Endothelial cell of umbilical vein (primary cell): ENCODE results near the gene MACROH2A1. TPM values are rescaled to one million over a fixed set of nuclear protein-coding genes. Genes with fewer than 3 reads are reported as not detected.

ENCODE experiments used
- BruUV-seq: library from RNA; stranded (reverse); fragments of 400-500 nt; replicated peaks from 2 replicates; lab custom pipeline; 2021; lab: Mats Ljungman, UMichigan
- CTCF ChIA-PET: fragments of 300-600, 350-600 bp; sonication (Branson Sonifier 250); formaldehyde crosslinking; loops from one replicate; lab custom pipeline; 2021; ENCODE audit warnings: antibody characterized with exemption, inconsistent platforms; lab: Charles Lee
- POLR2A ChIA-PET: fragments of 300-600, 350-600 bp; sonication (Branson Sonifier 250); formaldehyde crosslinking; loops from one replicate; lab custom pipeline; 2021; ENCODE audit warnings: antibody characterized with exemption, inconsistent platforms; lab: Charles Lee
- DNase-seq: peaks from one replicate; pipeline ENCODE4 v3.0.0-alpha.2; 2011; ENCODE audit warnings: low read depth, low spot score
- FAIRE-seq: peaks from 2 replicates; lab custom pipeline; 2011; peaks lifted over from hg19 to GRCh38; lab: Jason Lieb, UNC
- H2AFZ ChIP-seq: 2 replicates; pipeline ENCODE4 v1.6.0; 2012; ENCODE audit warnings: low read depth, low read length, control low read depth, inconsistent platforms
- H3K27ac ChIP-seq: 2 replicates; pipeline ENCODE4 v1.5.1; 2011; ENCODE audit warnings: low read depth, mild to moderate bottlenecking, control low read depth, low read length, moderate library complexity; ENCODE audit not compliant: insufficient read depth
- H3K27me3 ChIP-seq, 2 experiments: 2 replicates each; pipeline versions ENCODE4 v1.6.0 to v1.6.1; 2011; ENCODE audit warnings: low read length in 2 of 2, mixed read lengths in 1 of 2; ENCODE audit not compliant: control insufficient read depth in 2 of 2, insufficient read depth in 2 of 2
- H3K36me3 ChIP-seq, 2 experiments: 2 replicates in 1 of 2; 3 replicates in 1 of 2; pipeline ENCODE4 v1.5.1; 2011; ENCODE audit warnings: low read length in 2 of 2, mild to moderate bottlenecking in 1 of 2, moderate library complexity in 1 of 2; ENCODE audit not compliant: control insufficient read depth in 2 of 2, insufficient read depth in 2 of 2; ENCODE audit errors: extremely low read depth in 1 of 2
- H3K4me1 ChIP-seq: 3 replicates; pipeline ENCODE4 v1.5.1; 2011; ENCODE audit warnings: mild to moderate bottlenecking, low read length; ENCODE audit not compliant: control insufficient read depth, insufficient read depth; ENCODE audit errors: extremely low read depth
- H3K4me2 ChIP-seq: 2 replicates; pipeline ENCODE4 v1.6.1; 2011; ENCODE audit warnings: low read length, control low read depth, mixed read lengths; ENCODE audit not compliant: insufficient read depth
- H3K4me3 ChIP-seq, 3 experiments: fragments of 200-600 bp in 1 of 3; sonication (generic), shearing (Covaris generic) in 1 of 3; replicated peaks in 1 of 3; 2 replicates each; pipeline ENCODE4 v1.5.1; 2011 to 2016; ENCODE audit warnings: control low read depth in 3 of 3, low read length in 3 of 3, mild to moderate bottlenecking in 2 of 3, inconsistent platforms in 1 of 3, low read depth in 1 of 3, moderate library complexity in 1 of 3; ENCODE audit not compliant: insufficient read depth in 1 of 3
- H3K79me2 ChIP-seq: 2 replicates; pipeline ENCODE4 v1.6.0; 2012; ENCODE audit warnings: low read length, inconsistent platforms; ENCODE audit not compliant: control insufficient read depth, insufficient read depth
- H3K9ac ChIP-seq: replicated peaks from 2 replicates; pipeline ENCODE3; 2011; ENCODE audit warnings: low read length, control low read depth; ENCODE audit not compliant: insufficient read depth; ENCODE audit errors: extremely low read depth
- H3K9me1 ChIP-seq: replicated peaks from 3 replicates; pipeline ENCODE4 v1.6.0; 2011; ENCODE audit warnings: mild to moderate bottlenecking, low read length; ENCODE audit not compliant: control insufficient read depth, insufficient read depth; ENCODE audit errors: extremely low read depth
- H3K9me3 ChIP-seq: replicated peaks from 2 replicates; pipeline ENCODE4 v1.5.1; 2012; ENCODE audit warnings: low read length, inconsistent platforms; ENCODE audit not compliant: control insufficient read depth, insufficient read depth
- H4K20me1 ChIP-seq: replicated peaks from 2 replicates; pipeline ENCODE3; 2011; ENCODE audit warnings: mild to moderate bottlenecking, low read length; ENCODE audit not compliant: control insufficient read depth, insufficient read depth; ENCODE audit errors: extremely low read depth
- CTCF ChIP-seq, 2 donors: IDR thresholded peaks; 1 replicate in 1 of 2; 2 replicates in 1 of 2; pipeline ENCODE4 v1.5.1; 2011; ENCODE audit warnings: low read length in 2 of 2, mild to moderate bottlenecking in 2 of 2, moderate library complexity in 2 of 2, control low read depth in 1 of 2, inconsistent platforms in 1 of 2, low read depth in 1 of 2; ENCODE audit not compliant: insufficient read depth in 1 of 2; ENCODE audit errors: extremely low read depth in 1 of 2
- EZH2 ChIP-seq: IDR thresholded peaks from 2 replicates; pipeline ENCODE4 v1.6.1; 2012; ENCODE audit warnings: borderline replicate concordance, low read depth, mild to moderate bottlenecking, moderate library complexity, low read length, inconsistent platforms; ENCODE audit not compliant: severe bottlenecking
- FOS ChIP-seq: IDR thresholded peaks from 2 replicates; pipeline ENCODE4 v1.6.1; 2011; ENCODE audit warnings: mild to moderate bottlenecking, low read length, moderate library complexity, borderline replicate concordance; ENCODE audit not compliant: insufficient read depth
- GATA2 ChIP-seq: IDR thresholded peaks from 2 replicates; pipeline ENCODE4 v1.7.0; 2011; ENCODE audit warnings: low read depth, mild to moderate bottlenecking, moderate library complexity, mixed read lengths, low read length; ENCODE audit not compliant: insufficient read length, insufficient read depth
- JUN ChIP-seq: IDR thresholded peaks from 2 replicates; pipeline ENCODE4 v1.6.1; 2011; ENCODE audit warnings: borderline replicate concordance, low read depth; ENCODE audit not compliant: insufficient read length, insufficient read depth
- MAX ChIP-seq: IDR thresholded peaks from 2 replicates; pipeline ENCODE4 v1.6.1; 2011; ENCODE audit not compliant: insufficient read depth, insufficient read length
- MYC ChIP-seq: IDR thresholded peaks from one replicate; pipeline ENCODE4 v1.6.1; 2011; ENCODE audit warnings: mild to moderate bottlenecking, low read depth, low read length
- POLR2A ChIP-seq: IDR thresholded peaks from 2 replicates; pipeline ENCODE4 v1.6.1; 2012; ENCODE audit warnings: low read depth, mild to moderate bottlenecking, control low read depth, low read length
- POLR2AphosphoS5 ChIP-seq: IDR thresholded peaks from 2 replicates; pipeline ENCODE4 v1.6.1; 2012; ENCODE audit warnings: low read depth, mild to moderate bottlenecking, control low read depth, low read length, moderate library complexity; ENCODE audit not compliant: insufficient read depth
- dilution Hi-C: fragments of 300-500 bp; cut with MboI; formaldehyde crosslinking; loops from one replicate; pipeline ENCODE4 v1.15.0; 2019; ENCODE audit warnings: low sequenced_read_pairs; ENCODE audit not compliant: extremely low pct_ligation_motif_present
- intact Hi-C: fragments of 100-400 bp; cut with micrococcal nuclease; formaldehyde crosslinking; loops from one replicate; pipeline ENCODE4 v1.10.0; 2022
- polyA plus RNA-seq, 4 experiments: library from polyadenylated mRNA; depleted of rRNA in 3 of 4; stranded (reverse) in 3 of 4; unstranded in 1 of 4; fragments of >200 nt; gene quantifications; 2 replicates each; pipeline versions ENCODE4 v1.2.1 to v1.2.3, GENCODE V29; 2011 to 2012; ENCODE audit warnings: missing spikeins in 1 of 4
- total RNA-seq: library from RNA; stranded (reverse); gene quantifications from 2 replicates; pipeline ENCODE4 v1.2.3, GENCODE V29; 2021

Gene MACROH2A1
- total and polyA plus RNA-seq, 2 donors (not counting 3 experiments of a cell fraction or from before 2014, with no cell fraction given): 89.3 to 147 TPM

DNA sequence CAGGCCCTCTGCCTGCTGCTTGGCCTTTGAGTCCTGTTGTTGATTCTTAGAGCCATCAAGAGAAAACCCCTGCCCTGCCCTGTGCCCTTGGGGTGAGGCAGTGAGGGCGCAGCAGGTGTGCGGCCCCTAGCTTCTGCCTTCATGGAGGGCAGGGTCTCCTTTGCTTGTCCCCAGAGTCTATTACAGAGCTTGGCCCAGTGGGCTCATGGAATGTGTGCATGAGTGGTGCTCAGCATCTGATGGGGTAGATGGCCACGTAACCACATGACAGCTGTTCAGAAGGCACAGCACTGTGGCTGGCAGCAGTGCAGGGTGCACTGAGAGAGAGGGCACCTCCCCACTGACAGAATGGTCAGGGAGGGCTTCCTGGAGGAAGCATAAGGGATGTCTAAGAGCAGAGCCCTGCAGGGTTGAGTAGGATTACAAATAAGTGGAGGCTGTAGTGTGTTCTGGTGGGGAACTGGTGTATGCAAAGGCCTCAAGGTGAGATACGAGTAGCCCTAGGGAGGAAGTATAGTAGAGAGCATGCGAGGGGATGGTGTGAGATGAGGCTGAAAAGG is 70.8 kb downstream of the MACROH2A1 start:
- FAIRE-seq (no peak), DNase-seq (no peak)
- intact Hi-C loops (no loop called here), dilution Hi-C loops (no loop called here)
- Histone ChIP-seq H3K27me3 (no peaks in the 10 kb centered on the region), H3K36me3 (peaks cover 0 to 2% of the 10 kb centered on the region in 2 experiments), H2AFZ (no peak overlapping the region), H3K27ac (no peak overlapping the region), H3K4me3 (no peak overlapping the region), H3K9ac (no peak overlapping the region), H3K4me1 (no peaks in the 10 kb centered on the region), H3K9me1 (no peaks in the 10 kb centered on the region), H4K20me1 (no peaks in the 10 kb centered on the region), H3K79me2 (no peaks in the 10 kb centered on the region), H3K9me3 (no peaks in the 10 kb centered on the region), H3K4me2 (no peak overlapping the region)
- ChIA-PET CTCF (interaction anchor here (0.6 to 1.0 kb wide), 3 partner anchors 87 to 275 kb away, joined by 3 read pairs; no protein-coding TSS in a partner anchor), POLR2A (no interaction called here)
- no TSS peak for BruUV-seq
- TF ChIP-seq GATA2 (no peak), MAX (no peak), FOS (no peak), MYC (no peak), EZH2 (no peak)

- Histone ChIP-seq H3K9me3 (no peaks in the 10 kb centered on the region), H3K27ac (no peak overlapping the region), H3K27me3 (no peaks in the 10 kb centered on the region), H3K4me1 (no peaks in the 10 kb centered on the region), H4K20me1 (no peaks in the 10 kb centered on the region), H3K36me3 (peaks cover 0 to 2% of the 10 kb centered on the region in 2 experiments), H3K4me3 (no peak overlapping the region), H3K4me2 (no peak overlapping the region), H3K9ac (no peak overlapping the region), H2AFZ (no peak overlapping the region), H3K79me2 (no peaks in the 10 kb centered on the region), H3K9me1 (no peaks in the 10 kb centered on the region)
- TF ChIP-seq POLR2A (no peak), EZH2 (no peak), GATA2 (no peak), CTCF (IDR thresholded peaks at IDR 0.05; ENCODE audit: extremely low read depth in 1 of 2, insufficient read depth in 1 of 2, low read depth in 1 of 2, low read length in 2 of 2) (no peak), FOS (no peak), POLR2AphosphoS5 (no peak), JUN (no peak), MAX (no peak), MYC (no peak)
- DNase-seq: no peak
- dilution Hi-C loops (no loop called here), intact Hi-C loops (no loop called here)
- FAIRE-seq: no peak
- no TSS peak for BruUV-seq
- ChIA-PET POLR2A (no interaction called here), CTCF (interaction anchor here (0.5 to 1.2 kb wide), 4 partner anchors 59 to 136 kb away, joined by 3 read pairs; no protein-coding TSS in a partner anchor)
Observed at GRCh38 chr5:135327429-135328127, 71.5 kb downstream of the MACROH2A1 start.
